Uterus (tissue), 2 donors: ENCODE results near the gene NRGN.

Experiments
- CTCF ChIP-seq, 4 experiments: fragments of 200-600 bp in 2 of 4; fragments of 450-650 bp in 2 of 4; sonication (generic) in 2 of 4; IDR thresholded peaks; one replicate each; pipeline ENCODE4 v1.5.1; 2016 to 2019; ENCODE audit warnings: antibody characterized with exemption in 4 of 4, mild to moderate bottlenecking in 2 of 4, moderate library complexity in 1 of 4
- POLR2A ChIP-seq, 2 donors: fragments of 450-650 bp; IDR thresholded peaks; one replicate each; pipeline ENCODE4 v1.6.1; 2016; ENCODE audit warnings: antibody characterized with exemption in 2 of 2, mild to moderate bottlenecking in 1 of 2, moderate library complexity in 1 of 2

DNA sequence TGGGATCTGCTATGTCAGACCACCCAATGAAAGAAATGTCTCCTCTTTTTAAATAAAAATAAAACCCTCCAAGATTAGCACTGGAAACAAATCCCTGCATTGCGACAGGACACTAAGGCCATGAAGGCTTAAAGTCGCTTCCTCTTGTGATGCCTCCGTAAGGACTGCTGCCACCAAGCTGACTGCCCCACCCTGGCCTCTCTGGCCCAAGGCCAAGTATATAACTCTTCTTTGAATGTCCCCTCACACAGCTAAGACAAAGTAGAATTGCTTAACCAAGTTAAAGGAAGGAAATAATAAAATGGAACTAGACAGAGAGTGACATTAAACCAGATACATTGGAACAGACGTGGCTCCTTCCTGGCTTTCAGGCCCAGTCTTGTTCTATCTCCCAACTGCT is 7.5 kb upstream of the NRGN start:
- TF ChIP-seq CTCF (IDR thresholded peaks at IDR 0.05) = no peak
- TF ChIP-seq POLR2A (IDR thresholded peaks at IDR 0.05) = no peak
